AG09309 (cell line): ENCODE results near the gene MED9.

Experiments
- DNase-seq: peaks from one replicate; pipeline ENCODE4 v3.0.0-alpha.2; 2010; ENCODE audit warnings: low read depth
- H3K4me3 ChIP-seq: 2 replicates; pipeline ENCODE4 v1.5.1; 2011; ENCODE audit warnings: mild to moderate bottlenecking, low read depth, low read length, moderate library complexity; ENCODE audit not compliant: control insufficient read depth
- TF ChIP-seq, protein P1 (sequence below): IDR thresholded peaks from 2 replicates; pipeline ENCODE4 v1.5.1; 2011; ENCODE audit warnings: mild to moderate bottlenecking, low read depth, low read length, inconsistent platforms; ENCODE audit not compliant: insufficient read depth, control insufficient read depth; ENCODE audit errors: missing control alignments

The MED9 gene

DNA sequence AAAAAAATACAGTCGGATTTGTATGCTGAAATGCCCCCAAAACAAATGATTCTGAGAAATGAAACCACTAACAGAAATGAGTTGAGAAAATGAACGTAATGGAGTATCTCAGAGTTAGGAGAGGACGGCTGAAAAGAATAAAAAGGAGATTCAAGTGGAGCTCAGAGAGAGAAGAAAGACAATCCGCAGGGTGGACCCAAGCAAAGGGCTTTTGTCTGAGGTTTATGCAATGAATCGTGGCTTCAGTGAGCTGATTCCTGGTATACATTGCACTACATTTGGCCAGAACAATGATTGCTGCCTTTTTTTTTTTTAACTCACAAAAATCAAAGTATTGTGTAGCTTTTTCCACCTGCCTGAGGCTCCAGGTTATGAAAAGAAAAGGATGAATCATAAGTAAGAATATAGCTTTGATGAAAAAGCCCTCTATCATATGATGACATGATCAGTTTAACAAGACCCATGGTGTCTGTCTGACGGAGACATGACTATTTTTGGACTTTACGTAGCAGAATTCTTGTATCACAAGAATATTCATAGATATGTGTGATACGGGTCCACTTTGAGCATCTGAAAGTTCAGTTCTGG, 4.4 kb upstream of the MED9 start:
- no peak overlapping the region for H3K4me3 ChIP-seq
- TF ChIP-seq, protein P1, sequence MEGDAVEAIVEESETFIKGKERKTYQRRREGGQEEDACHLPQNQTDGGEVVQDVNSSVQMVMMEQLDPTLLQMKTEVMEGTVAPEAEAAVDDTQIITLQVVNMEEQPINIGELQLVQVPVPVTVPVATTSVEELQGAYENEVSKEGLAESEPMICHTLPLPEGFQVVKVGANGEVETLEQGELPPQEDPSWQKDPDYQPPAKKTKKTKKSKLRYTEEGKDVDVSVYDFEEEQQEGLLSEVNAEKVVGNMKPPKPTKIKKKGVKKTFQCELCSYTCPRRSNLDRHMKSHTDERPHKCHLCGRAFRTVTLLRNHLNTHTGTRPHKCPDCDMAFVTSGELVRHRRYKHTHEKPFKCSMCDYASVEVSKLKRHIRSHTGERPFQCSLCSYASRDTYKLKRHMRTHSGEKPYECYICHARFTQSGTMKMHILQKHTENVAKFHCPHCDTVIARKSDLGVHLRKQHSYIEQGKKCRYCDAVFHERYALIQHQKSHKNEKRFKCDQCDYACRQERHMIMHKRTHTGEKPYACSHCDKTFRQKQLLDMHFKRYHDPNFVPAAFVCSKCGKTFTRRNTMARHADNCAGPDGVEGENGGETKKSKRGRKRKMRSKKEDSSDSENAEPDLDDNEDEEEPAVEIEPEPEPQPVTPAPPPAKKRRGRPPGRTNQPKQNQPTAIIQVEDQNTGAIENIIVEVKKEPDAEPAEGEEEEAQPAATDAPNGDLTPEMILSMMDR = no peak
- DNase-seq = no peak

DNA sequence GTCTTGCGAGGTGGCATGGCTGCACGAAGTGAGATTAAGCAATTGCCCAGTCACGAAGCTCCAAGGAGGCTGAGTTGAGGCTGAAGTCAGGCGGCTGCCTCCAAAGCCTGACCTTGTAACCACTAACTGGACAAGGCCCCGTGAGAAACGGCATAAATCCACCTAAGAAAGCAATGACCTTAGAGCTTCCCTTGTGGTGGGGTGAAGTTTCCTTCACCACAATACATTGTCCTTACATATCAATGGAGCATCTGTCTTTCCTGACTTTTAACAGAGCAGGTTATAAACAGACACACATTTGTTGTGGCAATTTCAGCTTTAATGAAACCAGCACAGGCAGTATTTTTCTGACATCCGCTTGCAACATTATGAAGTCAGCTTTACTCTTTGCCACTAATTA, 2.5 kb upstream of the MED9 start:
- TF ChIP-seq, protein P1 = no peak
- no peak for DNase-seq
- no peak overlapping the region for H3K4me3 ChIP-seq

GRCh38 chr17:17479209-17479608, 2.4 kb downstream of the MED9 start:
- no peak for DNase-seq
- TF ChIP-seq, protein P1 = no peak
- no peak overlapping the region for H3K4me3 ChIP-seq

DNA sequence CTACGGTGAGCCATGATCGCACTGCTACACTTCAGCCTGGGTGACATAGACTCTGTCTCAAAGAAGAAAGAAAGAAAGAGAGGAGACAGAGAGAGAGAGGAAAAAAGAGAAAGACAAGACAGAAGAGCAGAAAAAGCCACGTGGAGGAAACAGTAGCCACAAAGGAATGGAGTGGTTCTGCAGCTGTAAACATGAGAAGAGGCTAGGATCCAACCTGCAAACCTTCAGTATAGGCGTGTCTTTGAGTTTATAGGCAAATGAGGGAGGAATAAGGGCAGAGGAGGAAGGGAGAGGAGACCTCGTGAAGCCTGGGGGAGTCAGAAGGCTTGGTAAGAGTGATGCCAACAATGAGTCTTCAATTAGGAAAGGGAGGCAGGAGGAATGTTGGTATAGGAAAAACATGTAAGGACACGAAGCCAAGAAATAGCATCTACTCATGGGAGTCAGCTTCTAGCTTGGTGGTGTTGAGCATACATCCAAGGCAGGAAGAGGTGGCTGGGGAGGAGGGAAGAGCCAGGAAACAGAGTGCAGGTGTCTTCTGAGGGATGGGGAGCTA, 3.9 kb downstream of the MED9 start:
- no peak for DNase-seq
- TF ChIP-seq, protein P1 = no peak
- no peak overlapping the region for H3K4me3 ChIP-seq

DNA sequence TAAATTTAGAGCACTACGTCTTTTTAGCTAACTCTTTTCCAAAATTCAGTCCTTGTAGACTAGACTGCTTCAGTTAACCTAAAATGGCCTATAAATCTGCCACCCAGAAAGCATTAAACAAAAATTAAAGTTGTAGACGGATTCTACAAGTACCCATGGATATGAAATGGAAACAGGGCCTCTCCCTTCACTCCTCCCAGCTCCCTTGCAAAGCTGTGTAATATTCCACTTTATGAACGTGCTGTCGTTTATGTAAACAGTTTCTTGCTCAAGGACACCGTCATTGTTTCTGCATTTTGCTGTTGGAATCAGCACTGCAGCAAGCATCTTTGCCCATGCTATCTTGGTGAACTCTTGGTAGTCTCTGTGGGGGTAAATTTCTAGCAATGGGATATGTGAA, 5.1 kb downstream of the MED9 start:
- DNase-seq = no peak
- TF ChIP-seq, protein P1 = no peak
- H3K4me3 ChIP-seq = no peak overlapping the region

DNA sequence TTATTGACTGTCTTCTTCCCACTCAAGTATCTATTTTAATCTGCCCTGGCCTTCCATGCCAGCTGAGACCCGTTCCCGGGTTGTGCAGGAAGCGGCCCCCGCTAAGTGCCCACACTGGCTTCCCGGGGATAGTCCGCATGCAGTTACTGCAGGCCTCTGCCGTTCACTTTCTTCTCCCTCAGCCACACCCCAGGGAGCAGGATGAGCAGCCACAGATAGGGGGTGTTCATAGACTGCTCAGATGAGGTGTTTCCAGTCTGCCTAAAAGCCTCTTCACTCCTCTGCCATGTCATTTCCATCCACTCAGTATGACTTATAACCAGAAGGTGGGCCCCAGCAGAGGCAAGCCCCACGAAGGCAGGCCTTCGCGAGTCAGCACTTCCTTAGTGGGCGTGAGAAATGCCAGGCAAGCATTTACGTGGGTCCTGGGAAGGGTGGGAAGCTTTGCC, 7.7 kb downstream of the MED9 start:
- TF ChIP-seq, protein P1 = no peak
- H3K4me3 ChIP-seq = no peak overlapping the region
- DNase-seq = no peak
